Suprapubic skin (tissue), 3 donors: ENCODE data around the gene SIT1.

Source experiments
- POLR2A ChIP-seq, 2 donors: fragments of 450-650 bp; IDR thresholded peaks; one replicate each; pipeline ENCODE4 v1.6.1; 2017; ENCODE audit warnings: antibody characterized with exemption in 2 of 2, mild to moderate bottlenecking in 2 of 2, moderate library complexity in 2 of 2
- TF ChIP-seq, protein P1 (sequence below), 2 donors: fragments of 200-600 bp in 1 of 2; fragments of 450-650 bp in 1 of 2; sonication (generic) in 1 of 2; IDR thresholded peaks; one replicate each; pipeline ENCODE4 v1.5.1; 2016 to 2019; ENCODE audit warnings: antibody characterized with exemption in 2 of 2, mild to moderate bottlenecking in 1 of 2, moderate library complexity in 1 of 2

GRCh38 chr9:35696520-35697215, 45.9 kb upstream of the SIT1 start:
- TF ChIP-seq, protein P1, sequence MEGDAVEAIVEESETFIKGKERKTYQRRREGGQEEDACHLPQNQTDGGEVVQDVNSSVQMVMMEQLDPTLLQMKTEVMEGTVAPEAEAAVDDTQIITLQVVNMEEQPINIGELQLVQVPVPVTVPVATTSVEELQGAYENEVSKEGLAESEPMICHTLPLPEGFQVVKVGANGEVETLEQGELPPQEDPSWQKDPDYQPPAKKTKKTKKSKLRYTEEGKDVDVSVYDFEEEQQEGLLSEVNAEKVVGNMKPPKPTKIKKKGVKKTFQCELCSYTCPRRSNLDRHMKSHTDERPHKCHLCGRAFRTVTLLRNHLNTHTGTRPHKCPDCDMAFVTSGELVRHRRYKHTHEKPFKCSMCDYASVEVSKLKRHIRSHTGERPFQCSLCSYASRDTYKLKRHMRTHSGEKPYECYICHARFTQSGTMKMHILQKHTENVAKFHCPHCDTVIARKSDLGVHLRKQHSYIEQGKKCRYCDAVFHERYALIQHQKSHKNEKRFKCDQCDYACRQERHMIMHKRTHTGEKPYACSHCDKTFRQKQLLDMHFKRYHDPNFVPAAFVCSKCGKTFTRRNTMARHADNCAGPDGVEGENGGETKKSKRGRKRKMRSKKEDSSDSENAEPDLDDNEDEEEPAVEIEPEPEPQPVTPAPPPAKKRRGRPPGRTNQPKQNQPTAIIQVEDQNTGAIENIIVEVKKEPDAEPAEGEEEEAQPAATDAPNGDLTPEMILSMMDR (IDR thresholded peaks at IDR 0.05) = peak; percentile 32 to 87
- no peak for TF ChIP-seq POLR2A (IDR thresholded peaks at IDR 0.05)
